ENCODE results near the gene RAB1A. TPM values are rescaled to one million over a fixed set of nuclear protein-coding genes. Genes with fewer than 3 reads are reported as not detected.

Gene RAB1A
- total and polyA plus RNA-seq, 2 of the 13 experiments (the other 11 are each of a cell fraction or from before 2014, with no cell fraction given) = 206 to 226 TPM

- FAIRE-seq (no peak), DNase-seq (ENCODE audit: low spot score) (peak; percentile 44), ATAC-seq (peak; percentile 82)
- no peaks in the 10 kb centered on the region for H4K20me1 ChIP-seq (ENCODE audit: insufficient read depth, low read length)
- H3K9ac ChIP-seq (ENCODE audit: insufficient read depth, low read depth, low read length) = no peak overlapping the region
- BruUV-seq (replicated peaks) = no TSS peak
- H3K79me2 ChIP-seq (ENCODE audit: insufficient read depth, low read length) = no peaks in the 10 kb centered on the region
- no peak overlapping the region for H3K4me3 ChIP-seq (replicated peaks in 1 of 3; ENCODE audit: insufficient read depth in 1 of 3, low read depth in 2 of 3, low read length in 3 of 3)
- no peaks in the 10 kb centered on the region for H3K36me3 ChIP-seq (replicated peaks in 1 of 2; ENCODE audit: control insufficient read depth in 1 of 2, insufficient read depth in 2 of 2, low read length in 2 of 2)
- no peak for TF ChIP-seq ZNF142 (CRISPR knock-in tag; IDR thresholded peaks at IDR 0.05)
- peak; percentile 73 for TF ChIP-seq FOSL2 (CRISPR knock-in tag; IDR thresholded peaks at IDR 0.05)
- TF ChIP-seq ZNF382 (CRISPR knock-in tag; IDR thresholded peaks at IDR 0.05; ENCODE audit: borderline replicate concordance) = no peak
- TF ChIP-seq ZNF260 (CRISPR knock-in tag; IDR thresholded peaks at IDR 0.05; ENCODE audit: borderline replicate concordance, low read depth) = no peak
- no peak for TF ChIP-seq SAFB2 (CRISPR knock-in tag; IDR thresholded peaks at IDR 0.05; ENCODE audit: borderline replicate concordance, low read depth)
- no peak for TF ChIP-seq SP140L (CRISPR knock-in tag; IDR thresholded peaks at IDR 0.05; ENCODE audit: borderline replicate concordance)
- TF ChIP-seq ZNF44 (CRISPR knock-in tag; IDR thresholded peaks at IDR 0.05) = no peak
- no peak for TF ChIP-seq TSC22D2 (CRISPR knock-in tag; IDR thresholded peaks at IDR 0.05; ENCODE audit: borderline replicate concordance)
- TF ChIP-seq ZNF570 (CRISPR knock-in tag; IDR thresholded peaks at IDR 0.05; ENCODE audit: borderline replicate concordance) = no peak
- TF ChIP-seq HOXA7 (CRISPR knock-in tag; IDR thresholded peaks at IDR 0.05) = no peak
- TF ChIP-seq, protein P1, sequence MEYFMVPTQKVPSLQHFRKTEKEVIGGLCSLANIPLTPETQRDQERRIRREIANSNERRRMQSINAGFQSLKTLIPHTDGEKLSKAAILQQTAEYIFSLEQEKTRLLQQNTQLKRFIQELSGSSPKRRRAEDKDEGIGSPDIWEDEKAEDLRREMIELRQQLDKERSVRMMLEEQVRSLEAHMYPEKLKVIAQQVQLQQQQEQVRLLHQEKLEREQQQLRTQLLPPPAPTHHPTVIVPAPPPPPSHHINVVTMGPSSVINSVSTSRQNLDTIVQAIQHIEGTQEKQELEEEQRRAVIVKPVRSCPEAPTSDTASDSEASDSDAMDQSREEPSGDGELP (IDR thresholded peaks at IDR 0.05; ENCODE audit: borderline replicate concordance, low read depth) = peak; percentile 19; the same call in 1 of the 2 replicates
- TF ChIP-seq ZMAT3 (CRISPR knock-in tag; conservative IDR thresholded peaks at IDR 0.05) = no peak
- TF ChIP-seq SAP130 (CRISPR knock-in tag; IDR thresholded peaks at IDR 0.05; ENCODE audit: low read depth) = 0 out of 2 replicates have a peak, but pooled peaks have one; percentile 36
- TF ChIP-seq, protein P2, sequence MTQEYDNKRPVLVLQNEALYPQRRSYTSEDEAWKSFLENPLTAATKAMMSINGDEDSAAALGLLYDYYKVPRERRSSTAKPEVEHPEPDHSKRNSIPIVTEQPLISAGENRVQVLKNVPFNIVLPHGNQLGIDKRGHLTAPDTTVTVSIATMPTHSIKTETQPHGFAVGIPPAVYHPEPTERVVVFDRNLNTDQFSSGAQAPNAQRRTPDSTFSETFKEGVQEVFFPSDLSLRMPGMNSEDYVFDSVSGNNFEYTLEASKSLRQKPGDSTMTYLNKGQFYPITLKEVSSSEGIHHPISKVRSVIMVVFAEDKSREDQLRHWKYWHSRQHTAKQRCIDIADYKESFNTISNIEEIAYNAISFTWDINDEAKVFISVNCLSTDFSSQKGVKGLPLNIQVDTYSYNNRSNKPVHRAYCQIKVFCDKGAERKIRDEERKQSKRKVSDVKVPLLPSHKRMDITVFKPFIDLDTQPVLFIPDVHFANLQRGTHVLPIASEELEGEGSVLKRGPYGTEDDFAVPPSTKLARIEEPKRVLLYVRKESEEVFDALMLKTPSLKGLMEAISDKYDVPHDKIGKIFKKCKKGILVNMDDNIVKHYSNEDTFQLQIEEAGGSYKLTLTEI (CRISPR knock-in tag; conservative IDR thresholded peaks at IDR 0.05) = no peak
- no peaks in the 10 kb centered on the region for H3K9me3 ChIP-seq (ENCODE audit: low read length)
- no peak overlapping the region for H3K27ac ChIP-seq (ENCODE audit: extremely low read length, insufficient read depth, low read length)
- no peak overlapping the region for H2AFZ ChIP-seq (ENCODE audit: low read length)
- WGBS (ENCODE audit: low lambda C conversion rate) = 15% methylated on average over 3 of the region's 3 CpGs
- POLR2A ChIA-PET = no interaction called here
- CTCF ChIA-PET (ENCODE audit: low intra/inter-chr PET ratio, low total read pairs) = no interaction called here
- in situ Hi-C loops (cut with HindIII; ENCODE audit: extremely low pct_ligation_motif_present, low pct_unique_long_range_greater_than_20kb) = no loop called here
- H3K4me1 ChIP-seq (ENCODE audit: insufficient read depth, low read length) = peaks cover 6% of the 10 kb centered on the region; the same call in 1 of the 2 replicates
- no peaks in the 10 kb centered on the region for H3K27me3 ChIP-seq (ENCODE audit: control insufficient read depth in 1 of 2, insufficient read depth in 2 of 2, low read length in 2 of 2)
- intact Hi-C loops (cut with micrococcal nuclease; ENCODE audit: unreplicated experiment) = no loop called here
- H3K4me2 ChIP-seq (ENCODE audit: low read depth, low read length) = no peak overlapping the region
Measured at GRCh38 chr2:65153515-65153914, 23.6 kb upstream of the RAB1A start.
